Measurements from ENCODE around the gene SRSF7.

- TF ChIP-seq POLR2A (IDR thresholded peaks at IDR 0.05; ENCODE audit: low read length): no peak
- TF ChIP-seq GATA1 (IDR thresholded peaks at IDR 0.05; ENCODE audit: low read depth, low read length): no peak
These were observed 42.1 kb downstream of the SRSF7 start for GRCh38 chr2:38708900-38709566.
